Hematopoietic multipotent progenitor cell treated with erythropoietin and hydrocortisone succinate and interleukin-3 and kit ligand, for 17 days (in vitro differentiated cells): Measurements from ENCODE around the gene ZFR2.
"Not testable (repeated sequence)": the region's sequence is repeated elsewhere in the genome, so short reads cannot be mapped to it uniquely, and the experiment has no call there.

Source experiments
- DNase-seq: peaks from one replicate; pipeline ENCODE4 v3.0.0-alpha.2; 2015; ENCODE audit warnings: low spot score

The ZFR2 gene

DNA sequence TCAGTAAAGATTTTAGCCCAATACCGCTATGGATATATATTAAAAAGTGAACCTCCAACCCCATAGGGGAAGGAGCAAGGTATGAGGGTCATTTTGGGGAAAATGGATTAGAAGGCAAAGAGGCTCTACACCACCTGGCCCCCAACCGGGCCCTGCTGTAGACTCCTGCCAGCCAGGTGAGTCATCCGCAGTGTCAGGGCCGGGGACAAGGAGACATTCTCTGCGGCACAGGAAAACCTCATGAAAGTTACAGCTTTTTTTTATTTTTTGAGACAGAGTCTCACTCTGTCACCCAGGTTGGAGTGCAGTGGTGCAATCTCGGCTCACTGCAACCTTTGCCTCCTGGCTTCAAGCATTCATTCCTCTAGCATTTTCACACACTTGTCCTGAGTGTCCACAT, 32.0 kb downstream of the ZFR2 start:
- no peak for DNase-seq

DNA sequence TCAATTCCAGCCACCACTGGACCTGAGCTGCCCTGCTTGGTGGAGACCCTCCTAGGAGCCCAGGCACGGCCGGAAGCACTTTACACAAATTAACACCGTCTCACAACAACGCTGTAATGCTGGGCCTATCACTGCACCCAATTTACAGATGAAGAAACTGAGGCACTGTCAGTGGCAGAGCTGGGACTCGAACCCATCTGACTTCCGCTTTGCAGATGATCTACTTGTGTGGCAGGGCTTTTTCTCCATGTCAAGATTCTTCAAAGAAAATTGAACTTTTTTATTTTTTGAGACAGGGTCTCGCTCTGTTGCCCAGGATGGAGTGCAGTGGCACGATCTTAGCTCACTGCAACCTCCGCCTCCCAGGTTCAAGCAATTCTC, 33.8 kb downstream of the ZFR2 start:
- no peak for DNase-seq

DNA sequence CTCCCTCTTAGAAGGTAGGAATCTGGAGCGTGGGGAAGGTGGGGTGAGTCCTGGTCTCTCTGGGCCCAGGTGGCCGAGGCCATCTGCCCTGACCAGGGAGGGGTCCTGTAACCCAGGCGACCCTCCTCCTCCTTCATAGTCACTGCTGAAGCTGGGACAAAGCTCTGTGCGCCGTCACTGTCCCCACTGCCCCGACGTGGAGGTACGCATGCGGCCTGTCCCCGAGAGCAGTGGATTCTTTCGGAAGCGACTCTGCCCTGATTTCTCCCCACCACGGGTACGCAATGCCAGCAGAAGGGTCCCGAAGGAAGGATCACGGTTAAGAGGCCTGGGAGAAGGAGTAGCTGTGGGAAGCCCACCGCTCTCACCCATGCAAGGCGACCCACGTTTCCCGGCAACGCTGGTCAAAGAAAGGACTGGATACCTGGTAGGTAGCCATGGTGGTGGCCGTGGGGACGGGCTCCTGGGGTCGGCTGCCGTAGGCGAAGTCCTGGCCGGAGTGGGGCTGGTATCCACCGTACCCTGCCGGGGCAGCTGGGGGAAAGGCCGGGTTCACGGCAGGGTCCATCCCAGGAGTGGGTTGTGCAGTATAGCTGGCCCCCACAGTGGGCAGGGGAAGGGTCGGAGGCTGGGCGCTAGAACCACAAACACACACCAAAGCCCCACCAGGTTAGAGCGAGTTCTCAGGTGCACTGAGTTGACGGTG, 34.3 kb downstream of the ZFR2 start:
- DNase-seq: no peak

DNA sequence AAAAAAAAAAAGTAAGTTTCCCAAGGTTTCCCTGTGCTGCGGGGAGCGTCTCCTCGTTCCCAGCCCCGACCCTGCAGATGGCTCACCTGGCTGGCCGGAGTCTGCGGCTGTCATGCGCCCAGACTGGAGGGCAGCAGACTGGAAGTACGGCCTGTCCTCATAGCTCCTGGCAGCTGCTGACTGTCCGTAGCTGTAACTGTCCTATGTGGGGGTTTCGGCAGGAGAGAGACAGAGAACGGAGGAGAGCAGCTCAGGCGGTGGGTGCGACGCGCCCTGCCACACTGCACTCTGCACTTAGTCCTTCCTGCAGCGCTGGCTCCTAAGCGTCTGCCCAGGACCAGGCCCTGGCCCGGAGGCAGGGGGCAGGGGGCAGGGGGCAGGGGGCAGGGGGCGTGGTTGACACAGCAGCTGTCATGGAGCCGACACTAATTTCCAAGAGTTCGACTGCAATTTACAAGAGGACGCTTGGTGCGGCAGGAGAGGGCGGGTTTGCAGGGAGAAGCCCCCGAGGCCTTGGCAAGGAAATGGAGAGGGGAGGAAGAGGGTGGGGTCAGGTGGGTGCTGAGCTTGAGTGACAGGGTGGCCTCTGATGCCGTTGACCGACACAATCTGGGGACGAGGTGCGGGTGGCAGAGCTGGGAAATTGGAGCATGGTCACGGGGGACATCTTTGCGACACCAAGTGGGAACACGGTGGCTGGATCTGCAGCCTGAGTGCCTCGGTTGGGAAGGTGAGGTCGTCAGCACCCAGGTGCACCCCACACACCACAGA, 35.1 kb downstream of the ZFR2 start:
- DNase-seq: no peak

DNA sequence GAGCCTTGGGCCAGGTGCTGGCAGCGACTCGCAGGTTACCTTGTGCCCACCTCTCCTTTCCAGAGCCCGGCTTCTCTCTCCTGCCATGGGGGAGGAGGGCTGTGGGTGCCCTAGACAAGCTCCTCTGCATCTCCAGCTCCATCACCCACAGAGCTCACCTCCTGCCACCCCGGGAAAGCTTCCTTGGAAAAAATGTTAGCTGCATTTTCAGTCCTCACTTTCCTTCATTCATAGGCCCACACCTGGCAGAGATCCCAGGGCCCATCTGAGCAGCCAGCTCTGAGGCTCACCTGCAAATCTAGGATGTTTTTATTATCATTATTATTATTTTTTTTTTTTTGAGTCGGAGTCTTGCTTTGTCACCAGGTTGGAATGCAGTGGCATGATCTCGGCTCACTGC, 36.8 kb downstream of the ZFR2 start:
- DNase-seq: no peak

DNA sequence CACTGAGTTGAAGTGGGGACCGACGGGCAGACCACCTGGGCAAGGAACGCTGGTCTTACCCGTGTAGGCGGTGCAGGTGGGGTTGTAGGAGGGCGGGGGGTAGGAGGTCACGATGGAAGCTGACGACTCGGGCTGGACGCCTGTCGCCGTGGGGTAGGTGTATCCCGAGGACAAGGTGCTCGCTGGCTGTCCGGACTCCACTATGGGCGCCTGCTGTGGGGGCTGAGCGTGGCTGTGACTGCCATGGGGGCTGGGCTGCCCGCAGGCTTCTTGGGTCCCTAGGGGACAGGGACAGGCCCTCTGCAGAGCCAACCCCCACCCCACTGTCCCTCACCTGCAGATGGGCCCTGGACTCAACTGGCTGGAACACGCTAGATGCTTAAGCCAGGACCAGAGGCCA, 37.2 kb downstream of the ZFR2 start:
- no peak for DNase-seq

DNA sequence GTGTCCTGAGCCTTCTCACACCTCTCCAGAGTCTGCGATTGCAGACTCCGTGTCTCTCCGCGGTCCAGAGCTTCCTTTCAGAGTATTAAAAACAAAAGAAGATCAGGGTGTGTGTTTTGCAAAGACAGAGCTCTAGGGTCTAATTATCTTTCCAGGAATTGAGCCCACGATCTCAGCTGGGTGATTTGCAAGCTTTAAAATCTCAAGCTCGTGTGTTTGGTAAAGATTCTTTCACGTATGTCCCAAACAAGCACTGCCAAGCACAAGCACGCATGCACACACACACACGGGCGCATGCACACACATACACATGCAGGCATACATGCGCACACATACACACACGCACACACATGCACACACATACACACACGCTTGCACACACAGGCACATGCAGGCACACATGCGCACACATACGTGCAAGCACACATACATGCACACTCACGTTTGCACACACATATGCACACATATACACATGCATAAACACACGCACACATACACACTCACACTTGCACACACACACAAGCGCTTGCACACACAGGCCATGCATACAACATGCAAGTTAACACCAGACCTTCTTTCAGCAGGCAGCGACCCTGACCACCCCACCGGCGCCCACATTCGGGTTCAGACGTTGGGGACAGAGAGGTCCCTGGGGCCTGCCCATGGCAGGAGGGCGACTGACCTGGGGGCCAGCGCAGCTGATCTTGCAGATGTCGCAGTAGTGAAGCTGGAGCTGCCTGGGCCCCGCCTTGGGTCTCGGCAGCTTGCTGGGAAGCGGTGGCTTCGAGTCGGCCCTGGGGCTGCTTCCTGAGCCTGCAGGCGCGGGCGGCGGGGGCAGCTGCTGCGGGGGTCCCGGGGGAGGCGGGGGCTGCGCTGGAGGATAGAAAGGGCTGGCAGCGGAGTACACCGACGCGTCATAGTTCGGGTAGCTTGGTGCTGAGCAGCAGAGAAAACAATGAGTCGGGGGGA, 37.9 kb downstream of the ZFR2 start:
- DNase-seq: no peak

DNA sequence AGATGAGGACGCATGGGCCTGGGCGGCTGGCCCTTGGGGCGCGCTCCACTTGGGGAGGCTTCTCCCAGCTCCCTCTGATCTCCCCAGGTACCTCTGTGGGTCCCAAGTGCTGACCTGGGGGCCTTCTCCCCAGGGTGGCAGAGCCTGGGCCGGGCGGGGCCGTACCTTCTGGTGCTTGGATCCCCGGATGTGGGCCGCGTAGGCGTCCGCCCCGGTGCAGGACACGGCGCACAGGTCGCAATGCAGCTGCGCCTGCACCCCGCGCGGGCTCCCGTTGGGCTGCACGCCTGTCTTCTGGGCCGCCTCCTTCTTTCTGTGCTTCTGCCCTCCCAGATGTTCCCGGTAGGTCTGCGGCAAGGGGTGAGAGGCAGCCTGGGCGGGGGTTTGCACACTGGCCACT, 41.5 kb downstream of the ZFR2 start:
- no peak for DNase-seq

DNA sequence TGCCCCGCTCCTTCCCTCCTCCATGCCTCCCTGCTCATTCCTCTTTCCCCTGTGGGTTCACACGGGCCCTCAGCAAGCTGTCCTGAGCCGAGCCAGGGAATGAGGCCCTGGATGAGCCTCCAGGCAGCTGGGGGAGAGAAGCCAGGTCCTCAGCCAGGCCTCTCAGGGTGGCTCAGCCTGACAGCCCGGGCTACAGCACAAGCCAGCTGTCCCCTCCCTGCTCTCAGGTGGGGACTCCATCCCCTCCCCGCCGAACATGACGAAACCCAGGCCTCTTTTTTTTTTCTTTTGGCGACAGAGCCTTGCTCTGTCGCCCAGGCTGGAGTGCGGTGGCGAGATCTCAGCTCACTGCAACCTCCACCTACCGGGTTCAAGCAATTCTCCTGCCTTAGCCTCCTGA, 42.7 kb downstream of the ZFR2 start:
- no peak for DNase-seq

DNA sequence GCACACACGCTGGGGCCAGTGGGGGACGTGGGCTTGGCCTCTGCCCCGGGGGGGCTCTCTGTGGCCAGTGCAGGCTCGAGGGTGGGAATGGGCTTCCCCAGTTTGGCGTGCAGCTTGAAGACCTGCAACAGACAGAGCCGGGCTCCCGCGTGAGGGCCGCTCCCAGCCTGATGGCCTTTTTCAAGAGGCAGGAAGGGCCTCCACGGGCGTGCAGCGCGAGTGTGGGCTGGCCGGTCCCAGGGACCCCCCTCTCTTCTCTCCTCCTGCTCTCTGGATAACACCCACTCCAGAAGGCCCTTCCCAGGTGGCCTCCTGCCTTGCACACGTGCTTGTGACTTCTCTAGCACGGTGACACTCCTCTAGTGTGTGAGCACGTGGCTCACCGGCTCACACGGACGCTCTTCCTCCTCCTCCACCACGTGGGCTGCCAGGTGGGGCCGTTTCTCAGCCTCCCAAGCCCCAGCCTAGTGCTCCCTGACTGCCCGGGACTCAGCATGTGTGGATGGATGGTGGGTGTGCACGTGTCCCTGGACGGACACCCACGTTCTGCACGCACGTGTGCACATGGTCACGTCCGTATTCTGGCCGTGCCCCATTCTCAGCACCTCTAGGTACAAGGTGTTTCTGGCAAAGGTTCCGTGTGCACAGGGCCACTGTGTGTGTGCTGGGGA, 43.4 kb downstream of the ZFR2 start:
- no peak for DNase-seq

DNA sequence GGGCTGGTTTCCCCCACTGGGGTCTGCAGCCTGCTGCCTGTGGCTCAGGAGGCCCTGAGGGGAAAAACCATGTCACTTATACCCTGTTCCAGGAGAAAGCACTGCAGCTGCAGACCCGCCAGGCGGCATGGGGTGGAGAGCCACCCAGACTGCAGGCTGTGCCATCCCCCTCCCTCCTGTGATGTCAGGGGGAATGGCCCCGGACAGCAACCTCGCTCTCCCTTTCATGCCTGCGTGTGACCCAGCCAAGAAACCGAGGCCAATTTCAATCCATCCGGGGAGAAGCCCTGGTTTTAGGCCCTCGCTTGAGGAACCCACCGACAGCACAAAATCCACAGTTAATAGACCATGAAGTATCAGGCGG, 45.5 kb downstream of the ZFR2 start:
- DNase-seq: no peak

DNA sequence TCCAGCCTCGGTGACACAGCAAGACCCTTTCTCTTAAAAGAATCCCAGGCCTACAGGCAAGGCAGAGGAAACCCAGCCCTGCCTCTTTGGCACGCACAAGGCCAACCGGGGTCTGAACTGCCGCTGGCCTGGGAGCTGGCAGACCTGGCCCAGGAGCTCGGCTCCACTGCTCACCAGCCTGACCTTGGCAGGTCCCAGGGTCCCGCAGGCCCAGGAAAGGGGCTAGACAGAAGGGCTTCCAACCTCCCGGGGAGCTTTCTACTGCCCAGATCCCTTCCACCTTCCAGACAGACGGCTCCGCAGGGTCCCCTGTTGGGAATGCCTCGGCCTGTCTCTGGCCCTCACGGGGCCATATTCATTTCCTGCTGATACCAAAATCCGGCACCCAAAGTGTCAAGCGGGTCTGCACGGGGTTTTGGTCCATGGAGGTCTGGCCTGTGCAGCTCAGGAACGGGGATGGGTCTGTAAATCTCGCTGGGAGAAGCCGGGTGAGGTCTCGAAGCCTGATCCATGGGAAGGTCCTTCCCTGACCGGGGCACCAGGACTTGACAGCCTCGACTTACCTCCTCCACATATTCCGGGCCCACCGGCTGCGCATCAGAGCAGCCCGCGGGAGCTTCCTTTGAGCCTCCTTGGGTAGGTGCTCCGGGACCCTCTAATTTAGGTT, 46.0 kb downstream of the ZFR2 start:
- DNase-seq: no peak

DNA sequence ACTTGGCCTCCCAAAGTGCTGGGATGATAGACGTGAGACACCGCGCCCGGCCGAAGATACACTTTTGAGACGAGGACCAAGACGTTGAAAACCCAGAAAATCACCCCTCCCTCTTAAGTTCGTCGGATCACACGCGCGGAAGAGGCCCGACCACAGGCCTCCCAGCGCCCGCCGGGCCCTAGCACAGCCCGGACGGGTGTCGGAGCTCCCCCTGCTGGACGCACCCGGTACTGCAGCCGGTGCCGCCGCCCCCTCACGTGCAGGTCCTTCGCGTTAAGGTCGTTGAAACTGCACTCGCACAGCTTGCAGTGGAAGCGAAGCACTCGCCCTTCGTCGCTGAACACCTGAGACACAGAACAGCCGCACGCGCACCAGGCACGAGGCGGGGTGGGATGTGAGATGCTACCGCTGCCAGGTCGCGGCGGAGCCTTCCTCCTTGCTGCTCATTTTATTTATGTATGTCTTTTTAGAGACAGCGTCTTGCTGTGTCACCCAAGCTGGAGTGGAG, 46.9 kb downstream of the ZFR2 start:
- DNase-seq: peak; percentile 51

DNA sequence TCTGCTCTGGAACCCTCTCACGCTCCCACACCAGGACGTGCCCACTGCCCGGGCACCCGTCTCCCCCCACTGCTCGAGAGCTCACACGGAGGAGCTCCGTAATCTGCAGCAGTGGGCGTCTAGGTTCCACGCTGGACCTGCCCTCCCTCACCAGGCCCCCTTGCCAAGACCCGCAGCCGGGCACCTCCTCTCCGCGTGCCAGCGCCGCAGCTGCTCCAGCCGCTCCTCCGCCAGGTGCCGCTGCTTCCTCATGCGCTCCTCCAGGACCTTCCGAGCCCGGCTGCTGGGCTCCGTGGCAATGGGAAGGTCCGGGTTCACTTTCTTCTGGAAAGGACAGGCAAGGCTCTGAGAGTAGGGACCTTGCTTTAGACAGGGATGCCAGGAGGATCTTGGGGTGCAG, 47.7 kb downstream of the ZFR2 start:
- no peak for DNase-seq

DNA sequence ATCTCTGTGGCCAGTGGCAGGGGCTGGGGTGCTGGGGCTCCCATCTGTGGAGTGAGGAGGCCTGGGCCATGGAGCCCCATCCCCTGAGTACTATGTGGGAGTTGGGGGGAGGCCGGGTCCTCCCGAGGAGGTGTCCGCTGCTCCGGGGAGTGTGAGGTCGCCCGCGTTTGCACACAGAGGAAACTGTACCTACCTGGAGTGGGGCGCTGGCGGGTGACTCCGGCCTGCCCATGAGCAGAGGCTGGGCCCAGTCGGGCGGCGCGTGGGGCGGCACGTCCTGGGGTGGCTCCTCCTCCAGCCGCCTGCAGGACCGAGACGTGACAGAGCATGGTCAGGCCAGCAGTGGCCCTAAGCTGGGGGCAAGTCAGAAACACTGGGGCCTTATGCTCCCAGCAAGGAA, 48.8 kb downstream of the ZFR2 start:
- DNase-seq: no peak

DNA sequence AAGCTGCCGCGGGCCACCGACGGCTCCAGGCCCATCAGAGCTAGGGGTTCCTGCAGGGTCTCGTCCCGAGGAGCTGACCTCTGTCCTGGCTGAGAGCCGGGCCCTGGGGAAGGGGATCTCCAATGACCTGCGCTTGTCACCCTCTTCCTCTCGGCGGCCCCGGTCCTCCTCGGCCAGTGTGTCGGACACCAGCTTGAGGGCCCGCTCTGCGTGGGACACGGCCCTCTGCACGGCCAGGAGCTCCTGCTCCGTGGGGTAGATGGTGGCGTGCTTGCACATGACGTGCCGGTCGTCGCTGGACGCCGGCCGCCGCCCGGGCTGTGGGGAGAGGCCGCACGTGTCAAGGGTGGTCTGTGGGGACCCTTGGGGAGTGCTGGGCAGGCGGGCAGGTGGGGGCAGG, 49.9 kb downstream of the ZFR2 start:
- no peak for DNase-seq

DNA sequence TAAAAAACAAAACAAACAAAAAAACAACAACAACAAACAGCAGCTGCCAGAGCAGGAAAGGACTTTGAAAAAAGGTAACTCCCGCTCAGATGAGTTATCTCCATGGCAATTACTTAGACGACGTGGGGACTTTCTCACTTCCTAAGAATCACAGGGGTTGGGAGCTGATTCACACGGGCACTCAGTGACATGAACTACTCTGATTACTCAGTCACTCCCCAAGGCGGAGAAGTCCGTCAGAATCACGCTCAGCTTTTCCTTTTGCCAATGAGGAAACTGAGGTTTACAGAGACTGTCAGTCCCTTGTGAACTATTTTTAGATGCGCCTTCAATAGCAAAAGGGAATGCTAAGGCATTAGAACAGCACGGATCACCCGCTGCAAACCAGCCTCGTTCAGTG, 50.4 kb downstream of the ZFR2 start:
- DNase-seq: no peak

DNA sequence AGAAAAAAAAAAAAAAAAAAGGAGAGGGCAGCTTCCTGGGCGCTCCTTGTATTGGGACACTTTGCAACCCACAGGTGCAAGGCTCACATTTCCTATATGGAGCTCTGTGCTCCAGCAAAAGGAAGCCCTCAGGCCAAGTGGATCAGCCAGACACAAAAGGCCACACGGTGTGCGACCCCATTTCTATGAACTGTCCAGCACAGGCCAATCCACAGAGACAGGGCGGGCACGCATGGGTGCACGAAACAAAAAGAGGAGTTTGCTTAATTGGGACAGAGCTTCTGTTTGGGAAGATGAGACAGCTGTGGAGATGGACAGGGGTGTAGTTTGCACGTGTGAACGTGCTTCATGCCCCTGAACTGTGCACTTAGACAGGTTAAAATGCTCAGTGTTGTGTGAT, 51.1 kb downstream of the ZFR2 start:
- DNase-seq: no peak

DNA sequence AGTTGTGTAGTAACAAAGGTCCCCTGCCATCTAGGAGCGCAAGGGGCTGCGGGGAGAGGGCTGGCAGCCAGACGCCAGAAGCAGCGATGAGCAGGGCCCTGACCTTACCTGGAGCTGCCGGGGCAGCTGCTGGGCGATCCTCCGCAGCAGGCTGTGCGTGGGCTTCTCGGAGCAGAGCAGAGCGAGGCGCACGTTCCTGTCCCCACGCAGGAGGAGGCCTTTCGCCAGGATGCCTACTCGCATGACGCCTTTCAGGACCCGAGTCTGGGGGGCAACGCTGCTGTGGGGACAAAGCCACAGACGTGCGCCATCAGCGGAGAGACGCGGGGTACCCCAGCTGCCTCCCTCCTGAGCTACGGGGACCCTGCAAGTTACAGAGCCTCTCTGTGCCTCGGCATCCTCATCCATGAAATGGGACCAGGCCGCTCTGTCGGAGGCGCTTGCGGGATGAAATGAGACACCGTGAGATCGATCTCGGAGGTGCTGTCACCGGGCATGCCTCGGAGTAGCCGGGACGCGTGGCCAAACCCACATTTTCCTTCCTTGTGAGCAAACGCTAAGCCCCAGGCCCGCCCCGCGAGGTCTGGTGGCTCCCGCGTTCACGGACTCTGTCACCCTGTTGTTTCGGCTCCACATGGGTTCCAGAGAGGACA, 52.1 kb downstream of the ZFR2 start:
- no peak for DNase-seq

DNA sequence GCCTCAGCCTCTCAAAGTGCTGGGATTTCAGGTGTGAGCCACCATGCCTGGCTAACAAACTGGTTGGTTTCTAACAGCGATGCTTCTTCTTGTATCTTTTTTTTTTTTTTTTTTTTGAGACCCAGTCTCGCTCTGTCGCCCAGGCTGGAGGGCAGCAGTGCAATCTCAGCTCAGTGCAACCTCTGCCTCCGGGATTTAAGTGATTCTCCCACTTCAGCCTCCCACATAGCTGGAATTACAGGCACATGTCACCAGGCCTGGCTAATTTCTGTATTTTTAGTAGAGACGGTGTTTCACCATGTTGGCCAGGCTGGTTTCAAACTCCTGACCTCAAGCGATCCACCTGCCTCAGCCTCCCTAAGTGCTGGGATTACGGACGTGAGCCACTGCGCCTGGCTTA, 52.7 kb downstream of the ZFR2 start:
- DNase-seq: not testable (repeated sequence)

DNA sequence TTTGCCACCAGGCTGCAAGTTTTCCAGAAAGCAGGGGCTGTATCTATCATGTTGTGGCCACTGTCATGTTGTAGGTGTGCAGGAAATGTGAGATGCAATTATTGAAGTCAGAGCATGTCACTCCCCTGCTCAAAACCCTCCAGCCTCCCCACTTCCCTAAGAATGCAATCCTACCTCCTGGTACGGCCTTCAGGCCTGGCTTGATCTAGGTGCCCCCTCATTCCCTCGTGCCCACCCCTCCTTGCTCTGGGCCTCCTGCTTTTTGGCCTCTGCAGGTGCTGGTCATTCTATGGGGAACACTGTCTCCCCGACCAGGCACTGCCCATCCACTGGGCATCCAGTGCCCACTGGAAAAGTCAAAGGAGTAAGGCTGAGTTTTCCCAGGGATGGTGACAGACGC, 54.2 kb downstream of the ZFR2 start:
- DNase-seq: no peak
